ENCODE measurements around the gene TTYH2. TPM values are rescaled to one million over a fixed set of nuclear protein-coding genes. Genes with fewer than 3 reads are reported as not detected.

TTYH2 gene
- total RNA-seq, 1 donor from 2014 or later: 30.3 TPM

DNA sequence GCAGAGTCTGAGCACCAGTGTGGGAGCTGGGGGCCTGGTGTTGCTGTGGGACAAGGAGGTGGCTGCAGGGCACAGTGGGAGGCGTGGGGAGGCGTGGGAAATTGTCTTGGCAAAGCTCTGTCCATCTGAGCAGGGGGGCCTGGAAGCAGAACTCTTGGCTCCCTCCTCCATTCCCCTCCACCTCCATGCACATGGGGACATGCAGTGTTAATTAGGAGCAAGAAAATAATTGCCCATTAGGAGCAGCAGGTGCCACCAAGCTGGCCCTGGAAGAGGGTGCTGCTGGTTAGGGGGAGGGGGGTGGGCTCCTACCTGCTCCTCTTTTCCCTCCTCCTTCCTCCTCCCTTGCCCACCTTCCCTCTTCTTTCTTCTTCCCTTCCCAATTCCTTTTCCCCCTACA lies 4.5 kb downstream of the TTYH2 start:
- Histone ChIP-seq H3K27ac (no peak overlapping the region), H3K4me1 (peaks cover 9 to 13% of the 10 kb centered on the region in 2 donors), H3K27me3 (no peaks in the 10 kb centered on the region), H3K4me3 (no peak overlapping the region), H3K9me3 (no peaks in the 10 kb centered on the region), H3K36me3 (peaks cover 0 to 4% of the 10 kb centered on the region in 2 donors)
- DNase-seq (ENCODE audit: low spot score in 2 of 2): no peak
- TF ChIP-seq, protein P1, sequence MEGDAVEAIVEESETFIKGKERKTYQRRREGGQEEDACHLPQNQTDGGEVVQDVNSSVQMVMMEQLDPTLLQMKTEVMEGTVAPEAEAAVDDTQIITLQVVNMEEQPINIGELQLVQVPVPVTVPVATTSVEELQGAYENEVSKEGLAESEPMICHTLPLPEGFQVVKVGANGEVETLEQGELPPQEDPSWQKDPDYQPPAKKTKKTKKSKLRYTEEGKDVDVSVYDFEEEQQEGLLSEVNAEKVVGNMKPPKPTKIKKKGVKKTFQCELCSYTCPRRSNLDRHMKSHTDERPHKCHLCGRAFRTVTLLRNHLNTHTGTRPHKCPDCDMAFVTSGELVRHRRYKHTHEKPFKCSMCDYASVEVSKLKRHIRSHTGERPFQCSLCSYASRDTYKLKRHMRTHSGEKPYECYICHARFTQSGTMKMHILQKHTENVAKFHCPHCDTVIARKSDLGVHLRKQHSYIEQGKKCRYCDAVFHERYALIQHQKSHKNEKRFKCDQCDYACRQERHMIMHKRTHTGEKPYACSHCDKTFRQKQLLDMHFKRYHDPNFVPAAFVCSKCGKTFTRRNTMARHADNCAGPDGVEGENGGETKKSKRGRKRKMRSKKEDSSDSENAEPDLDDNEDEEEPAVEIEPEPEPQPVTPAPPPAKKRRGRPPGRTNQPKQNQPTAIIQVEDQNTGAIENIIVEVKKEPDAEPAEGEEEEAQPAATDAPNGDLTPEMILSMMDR (IDR thresholded peaks at IDR 0.05): no peak
- intact Hi-C loops (cut with DNase I): loop anchor here (10.0 kb wide), 2 partner anchors 657 to 1123 kb away; partner anchors contain the start of genes FDXR and SLC39A11

DNA sequence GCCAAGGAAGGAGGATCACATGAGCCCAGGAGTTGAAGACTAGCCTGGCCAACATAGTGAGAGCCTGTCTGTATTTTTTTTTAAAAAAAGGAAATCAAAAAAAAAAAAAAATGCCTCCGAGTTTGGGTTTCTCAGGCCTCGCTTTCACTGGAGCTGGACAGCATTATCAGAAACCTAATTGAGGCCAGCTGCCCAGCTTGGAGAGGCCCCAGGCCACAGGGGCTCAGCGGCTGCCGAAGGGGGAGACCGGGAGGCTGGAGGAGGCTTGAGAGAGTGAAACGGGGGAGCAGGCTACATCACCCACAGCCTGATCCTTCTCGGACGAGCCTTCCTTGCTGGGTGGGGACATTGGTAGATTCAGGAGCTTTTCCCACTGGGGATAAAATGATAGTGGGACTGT lies 5.1 kb downstream of the TTYH2 start:
- H3K27ac ChIP-seq: no peak overlapping the region
- intact Hi-C loops (cut with DNase I): loop anchor here (10.0 kb wide), 2 partner anchors 656 to 1124 kb away; partner anchors contain the start of genes FDXR and SLC39A11

DNA sequence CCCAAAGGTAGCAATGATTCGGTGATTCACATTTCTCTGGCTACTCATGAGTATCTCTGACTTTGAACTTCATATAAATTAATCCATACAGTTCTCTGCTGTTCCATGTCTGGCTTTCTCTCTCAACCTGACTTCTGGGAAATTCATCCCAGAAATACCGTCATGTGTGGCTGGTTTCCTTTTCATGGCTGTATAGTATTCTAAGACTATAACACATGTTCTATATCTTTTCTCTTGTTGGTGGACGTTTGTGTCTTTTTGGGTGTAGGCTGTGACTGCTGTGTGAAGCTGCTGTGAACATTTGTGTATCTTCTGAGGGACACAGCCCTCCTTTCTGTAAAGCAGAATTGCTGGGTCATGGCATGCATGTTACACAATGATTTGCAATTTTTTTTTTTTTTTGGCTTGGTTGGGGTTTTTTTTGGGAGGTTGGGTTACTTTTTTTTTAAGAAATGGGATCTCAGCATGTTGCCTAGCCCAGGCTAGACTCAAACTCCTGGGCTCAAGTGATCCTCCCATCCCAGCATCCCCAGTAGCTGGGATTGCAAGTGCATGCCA lies 6.3 kb downstream of the TTYH2 start:
- Histone ChIP-seq H3K4me1 (peaks cover under 1 to 2% of the 10 kb centered on the region in 2 donors), H3K27ac (no peak overlapping the region), H3K27me3 (no peaks in the 10 kb centered on the region), H3K4me3 (no peak overlapping the region), H3K9me3 (no peaks in the 10 kb centered on the region), H3K36me3 (peaks cover 4% of the 10 kb centered on the region in 2 donors)
- intact Hi-C loops (cut with DNase I): loop anchor here (10.0 kb wide), 2 partner anchors 655 to 1125 kb away; partner anchors contain the start of genes FDXR and SLC39A11
- DNase-seq (ENCODE audit: low spot score in 2 of 2): no peak
- TF ChIP-seq, protein P1 (IDR thresholded peaks at IDR 0.05): no peak

More for the DNA sequence above, 5.1 kb downstream of the TTYH2 start:
- Histone ChIP-seq H3K4me3 (no peak overlapping the region), H3K9me3 (no peaks in the 10 kb centered on the region), H3K4me1 (peaks cover 9 to 13% of the 10 kb centered on the region in 2 donors), H3K36me3 (peaks cover 3 to 4% of the 10 kb centered on the region in 2 donors), H3K27me3 (no peaks in the 10 kb centered on the region)
- no peak for DNase-seq (ENCODE audit: low spot score in 2 of 2)
- TF ChIP-seq, protein P1 (IDR thresholded peaks at IDR 0.05): no peak

DNA sequence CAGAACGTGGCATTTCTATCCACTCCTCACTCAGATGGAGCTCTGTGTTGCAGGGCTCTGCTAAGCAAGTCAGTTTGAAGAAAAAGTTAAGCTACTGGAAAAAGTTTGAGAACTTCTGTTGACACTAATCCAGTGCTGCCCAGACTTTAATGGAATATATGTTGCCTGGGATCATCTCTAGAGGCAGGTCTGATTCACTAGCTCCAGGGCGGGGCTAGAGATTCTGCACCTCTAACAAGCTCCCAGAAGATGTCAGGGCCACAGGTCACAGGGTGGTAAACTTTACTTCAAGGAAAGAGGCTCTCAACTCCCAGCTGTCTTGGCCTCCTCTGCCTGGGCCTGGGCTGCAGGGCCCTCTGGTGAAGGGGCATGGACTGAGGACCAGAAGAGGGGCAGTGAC lies 6.8 kb downstream of the TTYH2 start:
- no peak overlapping the region for H3K4me3 ChIP-seq
- no peak for DNase-seq (ENCODE audit: low spot score in 2 of 2)
- H3K4me1 ChIP-seq: peaks cover 0 to under 1% of the 10 kb centered on the region in 2 donors
- no peaks in the 10 kb centered on the region for H3K9me3 ChIP-seq
- TF ChIP-seq, protein P1 (IDR thresholded peaks at IDR 0.05): no peak
- H3K36me3 ChIP-seq: peaks cover 4 to 6% of the 10 kb centered on the region in 2 donors
- H3K27ac ChIP-seq: no peak overlapping the region
- no peaks in the 10 kb centered on the region for H3K27me3 ChIP-seq
- intact Hi-C loops (cut with DNase I): no loop called here

DNA sequence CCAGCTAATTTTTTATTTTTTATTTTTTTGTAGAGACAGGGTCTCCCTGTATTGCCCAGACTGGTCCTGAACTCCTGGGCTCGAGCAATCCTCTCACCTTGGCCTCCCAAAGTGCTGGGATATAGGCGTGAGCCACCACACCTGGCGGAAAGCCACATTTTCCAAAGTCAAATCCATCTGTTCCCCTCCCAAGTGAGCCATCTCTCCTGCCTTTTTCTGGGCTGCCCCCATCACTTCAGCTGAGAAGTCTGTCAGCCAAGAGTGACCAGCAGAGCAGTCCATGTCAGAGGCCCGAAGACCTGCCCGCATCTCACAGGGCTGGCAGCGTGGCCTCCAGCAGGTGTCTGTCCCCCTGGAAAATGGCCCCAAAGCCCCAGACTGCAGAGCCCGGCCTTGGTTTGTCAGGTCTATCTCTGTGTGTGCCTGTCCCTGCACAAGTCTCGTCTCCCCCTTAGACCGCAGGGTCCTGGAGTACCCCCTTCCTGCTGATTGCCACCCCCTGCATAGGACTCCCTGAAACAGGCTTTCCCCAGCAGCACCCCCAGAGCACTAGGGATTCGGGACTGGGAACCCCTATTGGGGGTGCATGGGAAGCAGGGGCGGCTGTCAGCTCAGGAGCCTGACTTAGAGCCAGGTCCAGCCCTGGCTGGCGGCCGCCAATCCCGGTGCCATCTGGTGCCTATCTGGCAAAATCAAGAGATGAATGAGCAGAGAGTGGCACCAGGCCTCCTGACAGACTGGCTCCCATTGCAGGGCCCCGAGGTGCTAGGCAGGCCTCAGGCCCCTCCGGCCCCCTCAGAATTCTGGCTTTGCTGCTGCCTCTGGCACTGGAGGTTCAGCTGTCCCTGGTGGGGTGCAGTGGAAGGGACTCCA lies 7.8 kb downstream of the TTYH2 start:
- no peaks in the 10 kb centered on the region for H3K9me3 ChIP-seq
- no peak overlapping the region for H3K27ac ChIP-seq
- no peak overlapping the region for H3K4me3 ChIP-seq
- H3K27me3 ChIP-seq: no peaks in the 10 kb centered on the region
- DNase-seq (ENCODE audit: low spot score in 2 of 2): no peak
- H3K4me1 ChIP-seq: no peaks in the 10 kb centered on the region
- peaks cover 4 to 9% of the 10 kb centered on the region in 2 donors for H3K36me3 ChIP-seq
- TF ChIP-seq, protein P1 (IDR thresholded peaks at IDR 0.05): no peak
- intact Hi-C loops (cut with DNase I): no loop called here

Data from ascending aorta (tissue), 2 donors.